Upper lobe of left lung (tissue), 4 donors: ENCODE measurements around the gene REELD1.

Experiments used
- CTCF ChIP-seq, 6 experiments: fragments of 450-650 bp in 4 of 6; fragments of 200-600 bp in 2 of 6; sonication (generic) in 2 of 6; IDR thresholded peaks; one replicate each; pipeline ENCODE4 v1.5.1; 2016 to 2019; ENCODE audit warnings: antibody characterized with exemption in 6 of 6
- POLR2A ChIP-seq, 4 donors: fragments of 450-650 bp; IDR thresholded peaks; one replicate each; pipeline ENCODE4 v1.5.1; 2016 to 2017; ENCODE audit warnings: antibody characterized with exemption in 4 of 4, mild to moderate bottlenecking in 2 of 4
- POLR2AphosphoS5 ChIP-seq, 2 donors: sonication (generic); formaldehyde crosslinking; IDR thresholded peaks; one replicate each; pipeline ENCODE4 v1.5.1; 2017; ENCODE audit warnings: antibody characterized with exemption in 2 of 2

DNA sequence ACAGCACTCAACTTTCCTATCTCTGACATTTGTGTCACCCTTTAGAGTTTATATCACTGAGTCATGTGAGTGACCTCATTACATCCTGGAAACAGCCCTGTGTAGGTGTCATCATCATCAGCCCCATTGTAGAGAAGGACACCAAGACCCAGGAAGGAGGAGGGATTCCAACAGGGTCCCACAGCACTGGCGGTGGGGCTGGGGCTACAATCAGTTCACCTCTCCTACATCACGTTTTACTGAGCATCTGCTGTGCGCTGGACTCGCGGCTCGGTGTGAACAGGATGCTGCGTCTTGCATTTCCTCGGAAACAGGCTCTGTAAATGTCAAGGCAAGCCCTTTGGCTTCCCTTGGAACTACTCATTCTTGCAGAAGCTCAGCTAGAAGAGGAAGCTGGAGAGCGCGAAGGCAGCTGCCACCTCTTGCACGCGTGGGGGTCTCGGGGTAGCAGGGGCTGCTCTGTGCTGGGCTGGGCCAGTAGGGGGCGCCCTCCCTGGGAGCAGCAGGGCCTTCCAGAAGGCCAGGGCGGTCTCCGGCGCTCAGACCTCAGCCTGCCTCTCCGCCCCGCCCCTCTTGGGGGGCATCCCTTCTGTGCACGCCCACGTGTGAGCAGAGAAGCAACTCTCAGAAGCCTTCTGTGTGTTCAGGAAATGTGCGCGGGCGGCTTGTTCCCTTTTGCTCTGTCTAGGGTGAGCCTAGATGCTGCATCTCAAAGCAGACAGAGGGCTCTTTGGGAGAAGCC is 29.0 kb downstream of the REELD1 start:
- peak in 4 of 6 experiments; percentile 19 to 40 (median 35) for TF ChIP-seq CTCF (IDR thresholded peaks at IDR 0.05)
- peak; percentile 27 to 77 for TF ChIP-seq POLR2AphosphoS5 (IDR thresholded peaks at IDR 0.05)
- TF ChIP-seq POLR2A (IDR thresholded peaks at IDR 0.05), result no peak
